H1 (cell line): ENCODE results near the gene TBC1D22A. TPM values are rescaled to one million over a fixed set of nuclear protein-coding genes. Genes with fewer than 3 reads are reported as not detected.

Experiments used
- EP300 ChIP-seq, 2 experiments: IDR thresholded peaks; 1 replicate in 1 of 2; 2 replicates in 1 of 2; pipeline ENCODE4 v1.6.1; 2011 to 2012; ENCODE audit warnings: low read depth in 2 of 2, low read length in 2 of 2, mild to moderate bottlenecking in 2 of 2, borderline replicate concordance in 1 of 2, inconsistent platforms in 1 of 2, moderate library complexity in 1 of 2
- JUND ChIP-seq: IDR thresholded peaks from 2 replicates; pipeline ENCODE4 v1.6.1; 2011; ENCODE audit warnings: mild to moderate bottlenecking, improper control_type of control experiment, low read length
- PHF8 ChIP-seq: fragments of 200-600 bp; sonication (generic); conservative IDR thresholded peaks from 2 replicates; pipeline ENCODE4 v1.7.1; 2012; ENCODE audit warnings: low read depth, mild to moderate bottlenecking, inconsistent platforms, low read length, moderate library complexity
- POLR2A ChIP-seq, 2 experiments: IDR thresholded peaks; 1 replicate in 1 of 2; 2 replicates in 1 of 2; pipeline ENCODE4 v1.6.1; 2011; ENCODE audit warnings: low read depth in 2 of 2, low read length in 2 of 2, mild to moderate bottlenecking in 2 of 2; ENCODE audit errors: control extremely low read depth in 1 of 2
- RNF2 ChIP-seq: fragments of 200-900, 300-1000 bp; sonication (generic); IDR thresholded peaks from 2 replicates; pipeline ENCODE4 v1.7.1; 2016; ENCODE audit warnings: borderline replicate concordance, low read depth, mild to moderate bottlenecking, antibody characterized with exemption, low read length; ENCODE audit not compliant: poor library complexity, severe bottlenecking; ENCODE audit errors: missing control alignments
- polyA plus RNA-seq, 7 experiments: library from polyadenylated mRNA; depleted of rRNA in 3 of 7; stranded (reverse) in 5 of 7; unstranded in 2 of 7; fragments of >200 nt in 5 of 7; fragments of 200-250 nt in 2 of 7; gene quantifications; 1 replicate in 5 of 7; 2 replicates in 1 of 7; 4 replicates in 1 of 7; pipeline versions ENCODE4 v1.2.1 to v1.2.3, GENCODE V29; 2011 to 2013; ENCODE audit warnings: missing spikeins in 2 of 7, mixed read lengths in 2 of 7
- total RNA-seq: library from RNA; stranded (reverse); fragmentation: NEBNext Ultra II Directional; extraction: Animal tissue kit (Norgen Biotek cat#: 25700); gene quantifications from 2 replicates; pipeline ENCODE4 v1.2.1, GENCODE V29; 2021

The TBC1D22A gene
- total and polyA plus RNA-seq, 2 of the 8 experiments (the other 6 are each of a cell fraction or from before 2014, with no cell fraction given) = 11.9 to 18.4 TPM

GRCh38 chr22:46815132-46815531, 52.7 kb downstream of the TBC1D22A start (continued):
- no peak for TF ChIP-seq JUND
- no peak for TF ChIP-seq PHF8
- TF ChIP-seq EP300 (IDR thresholded peaks at IDR 0.05; ENCODE audit: borderline replicate concordance in 1 of 2, low read depth in 2 of 2, low read length in 2 of 2) = no peak
- TF ChIP-seq POLR2A (IDR thresholded peaks at IDR 0.05; ENCODE audit: control extremely low read depth in 1 of 2, low read depth in 2 of 2, low read length in 2 of 2) = no peak
- TF ChIP-seq RNF2 = no peak
- TF ChIP-seq, all 59 proteins: peak for 0
